Spleen (tissue), 3 donors: ENCODE data around the gene FAM151A.

Experiments
- POLR2A ChIP-seq, 3 donors: fragments of 450-650 bp; IDR thresholded peaks; one replicate each; pipeline ENCODE4 v1.5.1; 2017; ENCODE audit warnings: antibody characterized with exemption in 3 of 3, mild to moderate bottlenecking in 1 of 3
- POLR2AphosphoS5 ChIP-seq, 3 donors: sonication (generic); formaldehyde crosslinking; IDR thresholded peaks; one replicate each; pipeline ENCODE4 v1.5.1; 2017; ENCODE audit warnings: antibody characterized with exemption in 3 of 3

DNA sequence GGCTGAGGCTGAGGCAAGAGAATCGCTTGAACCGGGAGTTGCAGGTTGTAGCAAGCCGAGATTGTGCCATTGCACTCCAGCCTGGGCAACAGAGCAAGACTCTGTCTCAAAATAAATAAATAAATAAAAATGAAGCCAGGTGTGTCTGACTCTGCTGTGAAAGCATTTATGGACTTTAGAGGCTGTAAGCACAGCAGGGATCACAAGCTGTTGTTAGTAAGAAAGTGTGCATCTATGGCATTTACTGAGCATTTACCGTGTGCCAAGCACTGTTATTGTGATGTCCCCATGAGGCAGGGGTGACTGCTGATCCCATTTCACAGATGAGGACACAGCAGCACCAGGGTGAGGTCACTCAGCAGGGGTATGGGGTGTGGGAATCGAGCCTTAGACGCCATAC, 20.1 kb downstream of the FAM151A start:
- no peak for TF ChIP-seq POLR2AphosphoS5 (IDR thresholded peaks at IDR 0.05)
- TF ChIP-seq POLR2A (IDR thresholded peaks at IDR 0.05), result no peak
